GM23248 (cell line): ENCODE data around the gene TELO2. TPM values are rescaled to one million over a fixed set of nuclear protein-coding genes. Genes with fewer than 3 reads are reported as not detected.
A peak's percentile ranks its signal among the peaks of the same experiment; 100 is the strongest.

Source experiments
- DNase-seq: peaks from one replicate; pipeline ENCODE4 v3.0.0-alpha.2; 2015
- H2AFZ ChIP-seq: fragments of 200-600 bp; sonication (generic); 2 replicates; pipeline ENCODE4 v1.6.1; 2016; ENCODE audit warnings: antibody characterized with exemption
- H3F3A ChIP-seq: fragments of 200-600 bp; sonication (generic); 2 replicates; pipeline ENCODE4 v1.6.1; 2016; ENCODE audit warnings: mild to moderate bottlenecking, antibody characterized with exemption, mixed run types; ENCODE audit not compliant: insufficient read depth
- H3K27ac ChIP-seq: fragments of 200-600 bp; sonication (generic); 2 replicates; pipeline ENCODE4 v1.5.1; 2016; ENCODE audit warnings: mild to moderate bottlenecking
- H3K27me3 ChIP-seq: fragments of 200-600 bp; sonication (generic); replicated peaks from 2 replicates; pipeline ENCODE4 v1.6.1; 2016; ENCODE audit warnings: mild to moderate bottlenecking; ENCODE audit not compliant: insufficient read depth
- H3K36me3 ChIP-seq: fragments of 200-600 bp; sonication (generic); 2 replicates; pipeline ENCODE4 v1.6.1; 2016; ENCODE audit warnings: low read depth, mild to moderate bottlenecking
- H3K4me1 ChIP-seq: fragments of 200-600 bp; sonication (generic); 2 replicates; pipeline ENCODE4 v1.6.1; 2016; ENCODE audit warnings: mild to moderate bottlenecking; ENCODE audit not compliant: insufficient read depth
- H3K4me2 ChIP-seq: fragments of 200-600 bp; sonication (generic); one replicate; pipeline ENCODE4 v1.6.1; 2016; ENCODE audit warnings: mild to moderate bottlenecking; ENCODE audit not compliant: unreplicated experiment
- H3K4me3 ChIP-seq: fragments of 200-600 bp; sonication (generic); 2 replicates; pipeline ENCODE4 v1.5.1; 2016; ENCODE audit warnings: mild to moderate bottlenecking
- H3K79me2 ChIP-seq: fragments of 200-600 bp; sonication (generic); 2 replicates; pipeline ENCODE4 v1.6.1; 2016; ENCODE audit warnings: mild to moderate bottlenecking; ENCODE audit not compliant: insufficient read depth
- H3K9ac ChIP-seq: fragments of 200-600 bp; sonication (generic); 2 replicates; pipeline ENCODE4 v1.6.1; 2016; ENCODE audit warnings: mild to moderate bottlenecking
- H3K9me2 ChIP-seq: fragments of 200-600 bp; sonication (generic); 2 replicates; pipeline ENCODE4 v1.6.1; 2016; ENCODE audit warnings: mixed run types, mild to moderate bottlenecking, moderate library complexity; ENCODE audit not compliant: insufficient read depth
- H3K9me3 ChIP-seq: fragments of 200-600 bp; sonication (generic); one replicate; pipeline ENCODE4 v1.6.1; 2017; ENCODE audit warnings: low read depth
- H4K20me1 ChIP-seq: fragments of 200-600 bp; sonication (generic); 2 replicates; pipeline ENCODE4 v1.6.0; 2016; ENCODE audit not compliant: insufficient read depth
- EZH2 ChIP-seq: fragments of 200-600 bp; sonication (generic); IDR thresholded peaks from 2 replicates; pipeline ENCODE4 v1.6.1; 2018; ENCODE audit warnings: antibody characterized with exemption, mild to moderate bottlenecking; ENCODE audit not compliant: insufficient read depth, poor library complexity, severe bottlenecking
- EZH2phosphoT487 ChIP-seq: fragments of 200-600 bp; sonication (generic); IDR thresholded peaks from 2 replicates; pipeline ENCODE4 v1.6.1; 2018; ENCODE audit warnings: antibody characterized with exemption, moderate library complexity, mild to moderate bottlenecking, low read depth; ENCODE audit not compliant: insufficient read depth
- WGBS, 2 experiments: methylation state at CpG; one replicate each; pipeline ENCODE4 v1.1.6; 2015 to 2017; ENCODE audit warnings: low lambda C conversion rate in 2 of 2, low coverage in 1 of 2; ENCODE audit errors: missing lambda C conversion rate in 2 of 2; 5-methylcytosine and 5-hydroxymethylcytosine counted together
- in situ Hi-C: fragments of 300-500 bp; cut with MboI; formaldehyde crosslinking; loops from 2 replicates; pipeline ENCODE4 v1.15.0; 2020
- polyA plus RNA-seq: library from polyadenylated mRNA; unstranded; fragments of >200 nt; fragmentation: Nextera tagmentation; extraction: Ambion mirVana; gene quantifications from 2 replicates; pipeline ENCODE4 v1.2.1, GENCODE V29; 2016
- total RNA-seq: library from RNA; depleted of rRNA; stranded (reverse); fragments of >200 nt; shearing (Covaris generic); gene quantifications from 2 replicates; pipeline ENCODE4 v1.2.3, GENCODE V29; 2014

TELO2 gene
- total and polyA plus RNA-seq, 2 experiments from 2014 or later = 29.3 to 30.5 TPM

- Histone ChIP-seq H3K9me3 (no peaks in the 10 kb centered on the region), H3F3A (peaks cover 14% of the 10 kb centered on the region), H3K9ac (peak overlapping the region; percentile 88; the same call in 1 of the 2 replicates), H3K4me1 (peaks cover 39% of the 10 kb centered on the region), H3K27me3 (no peaks in the 10 kb centered on the region), H3K27ac (peak overlapping the region; percentile 78), H3K4me3 (no peak overlapping the region), H4K20me1 (no peaks in the 10 kb centered on the region; the same call in 1 of the 2 replicates), H3K4me2 (no peak overlapping the region), H2AFZ (no peak overlapping the region), H3K36me3 (no peaks in the 10 kb centered on the region), H3K79me2 (peaks cover 34% of the 10 kb centered on the region), H3K9me2 (no peaks in the 10 kb centered on the region)
- 41 to 46% methylated on average over 24 to 28 of the region's 28 CpGs for WGBS, 2 experiments
- TF ChIP-seq EZH2 (no peak), EZH2phosphoT487 (no peak)
- DNase-seq = peak; percentile 58
- in situ Hi-C loops = no loop called here
Observed at GRCh38 chr16:1532081-1532760, 39.1 kb downstream of the TELO2 start.

GRCh38 chr16:1532771-1533170 lies 39.6 kb downstream of the TELO2 start:
- Histone ChIP-seq H3K9ac (peak overlapping the region; percentile 88), H3K27ac (peak overlapping the region; percentile 78), H3F3A (peaks cover 14% of the 10 kb centered on the region), H3K36me3 (no peaks in the 10 kb centered on the region), H3K9me3 (no peaks in the 10 kb centered on the region), H3K4me2 (peak overlapping the region; percentile 91), H2AFZ (peak overlapping the region; percentile 25; the same call in 1 of the 2 replicates), H3K9me2 (no peaks in the 10 kb centered on the region), H4K20me1 (no peaks in the 10 kb centered on the region; the same call in 1 of the 2 replicates), H3K79me2 (peaks cover 40% of the 10 kb centered on the region), H3K4me1 (peaks cover 39% of the 10 kb centered on the region), H3K27me3 (no peaks in the 10 kb centered on the region), H3K4me3 (no peak overlapping the region)
- in situ Hi-C loops = no loop called here
- no peak for TF ChIP-seq EZH2phosphoT487
- no peak for TF ChIP-seq EZH2
- DNase-seq = peak; percentile 19
- 39 to 41% methylated on average over 10 of the region's 10 CpGs for WGBS, 2 experiments

- Histone ChIP-seq H3K4me2 (peak within 1 kb of the TSS; percentile 91), H3K9ac (peak within 1 kb of the TSS; percentile 88), H3K27ac (peak within 1 kb of the TSS; percentile 78), H3F3A (peaks cover 14% of the 10 kb centered on the region), H3K4me3 (peak within 1 kb of the TSS; percentile 77), H3K9me3 (no peaks in the 10 kb centered on the region), H3K36me3 (no peaks in the 10 kb centered on the region), H4K20me1 (no peaks in the 10 kb centered on the region; the same call in 1 of the 2 replicates), H3K27me3 (no peaks in the 10 kb centered on the region), H3K9me2 (no peaks in the 10 kb centered on the region), H3K4me1 (peaks cover 39% of the 10 kb centered on the region), H2AFZ (peak within 1 kb of the TSS; percentile 25), H3K79me2 (peaks cover 47% of the 10 kb centered on the region)
- 0 to 1% methylated on average over 27 of the region's 27 CpGs for WGBS, 2 experiments
- TF ChIP-seq EZH2phosphoT487 (no peak), EZH2 (no peak)
- in situ Hi-C loops = no loop called here
- peak; percentile 81 for DNase-seq
Observed at GRCh38 chr16:1533443-1533951, 40.3 kb downstream of the TELO2 start, which contains the start of gene TMEM204. TMEM204 (plus strand) TSS chr16:1533666; CDS start chr16:1534276, 610 bp downstream.

- H3K4me1 ChIP-seq = peaks cover 39% of the 10 kb centered on the region
- no peaks in the 10 kb centered on the region for H3K36me3 ChIP-seq
- no peaks in the 10 kb centered on the region; the same call in 1 of the 2 replicates for H4K20me1 ChIP-seq
- H3K27ac ChIP-seq = peak overlapping the region; percentile 78
- no peaks in the 10 kb centered on the region for H3K27me3 ChIP-seq
- WGBS, 2 experiments = 3 to 4% methylated on average over 56 to 57 of the region's 57 CpGs
- TF ChIP-seq EZH2phosphoT487 (no peak), EZH2 (no peak)
- no peaks in the 10 kb centered on the region for H3K9me2 ChIP-seq
- H3K9me3 ChIP-seq = no peaks in the 10 kb centered on the region
- peak overlapping the region; percentile 91 for H3K4me2 ChIP-seq
- H3F3A ChIP-seq = peaks cover 14% of the 10 kb centered on the region
- peak overlapping the region; percentile 88 for H3K9ac ChIP-seq
- in situ Hi-C loops = no loop called here
- H3K79me2 ChIP-seq = peaks cover 55% of the 10 kb centered on the region
- peak overlapping the region; percentile 77 for H3K4me3 ChIP-seq
- peak overlapping the region; percentile 25; the same call in 1 of the 2 replicates for H2AFZ ChIP-seq
- peak; percentile 74 for DNase-seq
Observed at GRCh38 chr16:1534021-1535020, 41.2 kb downstream of the TELO2 start.
